Measurements from ENCODE around the gene BNC2. TPM values are rescaled to one million over a fixed set of nuclear protein-coding genes. Genes with fewer than 3 reads are reported as not detected.

BNC2 gene
- total and polyA plus RNA-seq, 2 donors: 1.8 to 3.9 TPM

DNA sequence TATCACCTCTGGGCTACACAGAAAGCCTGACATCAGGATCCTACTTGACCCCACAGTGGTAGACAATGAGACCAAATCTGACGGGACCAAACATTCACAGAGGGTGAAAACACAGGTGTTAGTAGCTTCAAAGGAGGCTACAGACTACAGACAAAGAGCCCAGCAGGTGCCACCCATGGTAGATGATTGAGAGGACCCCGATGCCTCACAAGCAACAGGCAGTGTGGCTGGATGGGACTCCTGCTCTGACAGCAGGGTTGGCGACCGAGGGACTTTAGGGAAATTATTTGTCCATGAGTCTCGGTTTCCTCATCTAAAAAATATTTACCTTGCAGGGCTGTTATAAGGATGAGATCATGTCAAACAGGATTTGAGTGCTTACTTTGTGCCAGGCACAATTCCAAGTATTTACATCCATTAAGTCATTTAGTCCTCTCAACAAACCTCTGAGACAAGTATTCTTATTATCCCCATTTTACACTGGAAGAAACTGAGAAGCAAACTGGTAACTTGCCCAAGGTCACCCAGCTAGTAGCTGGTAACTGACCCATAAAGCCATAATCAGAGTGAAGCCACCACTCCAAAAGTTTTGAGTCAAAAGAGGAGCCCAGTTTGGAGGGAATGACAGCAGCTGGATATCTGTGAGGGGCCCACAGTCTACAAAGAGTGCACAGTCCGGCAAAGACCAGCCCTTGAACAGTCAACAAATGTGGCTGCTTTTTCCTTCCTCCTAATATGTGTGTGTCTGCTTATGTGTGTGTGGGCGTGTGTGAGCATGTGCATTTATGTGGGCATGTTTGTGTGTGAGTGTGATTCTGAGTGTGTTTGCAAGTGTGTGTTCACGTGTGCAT lies 502.0 kb downstream of the BNC2 start:
- Histone ChIP-seq H3K4me1 (ENCODE audit: control insufficient read depth in 2 of 2, insufficient read depth in 2 of 2, low read length in 2 of 2) (peaks cover 3 to 33% of the 10 kb centered on the region in 2 donors), H3K36me3 (ENCODE audit: control insufficient read depth in 2 of 2, insufficient read depth in 2 of 2, low read length in 1 of 2) (no peaks in the 10 kb centered on the region), H3K27me3 (ENCODE audit: control insufficient read depth in 2 of 2, insufficient read depth in 1 of 2, low read length in 1 of 2) (no peaks in the 10 kb centered on the region), H3K4me3 (ENCODE audit: low read length in 2 of 2) (no peak overlapping the region), H3K9me3 (ENCODE audit: control insufficient read depth in 2 of 2, insufficient read depth in 1 of 2, low read length in 1 of 2) (no peaks in the 10 kb centered on the region), H3K27ac (ENCODE audit: low read depth in 1 of 2, low read length in 1 of 2) (no peak overlapping the region)
- peak in 8 of 9 donors; percentile 14 to 73 (median 34) for DNase-seq (ENCODE audit: low read depth in 6 of 9, low spot score in 9 of 9)
- WGBS: 79% methylated on average over 8 of the region's 8 CpGs

DNA sequence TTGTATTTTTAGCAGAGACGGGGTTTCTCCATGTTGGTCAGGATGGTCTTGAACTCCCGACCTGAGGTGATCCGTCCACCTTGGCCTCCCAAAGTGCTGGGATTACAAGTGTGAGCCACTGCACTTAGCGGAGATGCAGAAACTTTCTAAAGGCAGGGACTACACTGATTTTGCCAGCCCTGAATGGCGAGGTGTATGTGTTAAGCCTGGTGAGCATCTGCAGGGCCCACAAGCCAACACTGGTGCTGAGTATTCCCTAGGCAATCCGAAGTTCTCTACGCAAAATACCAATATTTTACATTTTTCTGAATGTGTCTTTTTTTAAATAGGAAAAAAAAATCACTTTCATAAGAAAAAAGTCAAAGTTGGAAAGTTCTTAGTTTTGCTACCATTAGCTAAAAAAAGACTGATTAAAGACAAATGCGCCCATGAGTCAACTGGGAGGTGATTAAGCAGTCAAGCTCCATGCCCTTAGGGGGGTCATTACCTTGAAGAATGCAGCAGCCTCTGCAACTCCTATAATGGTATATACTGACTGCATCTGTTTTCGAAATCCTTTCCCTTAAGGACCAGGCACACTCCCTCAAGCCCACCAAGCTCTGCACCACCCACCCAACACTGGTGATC lies 502.8 kb downstream of the BNC2 start:
- Histone ChIP-seq H3K4me1 (ENCODE audit: control insufficient read depth in 2 of 2, insufficient read depth in 2 of 2, low read length in 2 of 2) (peaks cover 3 to 33% of the 10 kb centered on the region in 2 donors), H3K36me3 (ENCODE audit: control insufficient read depth in 2 of 2, insufficient read depth in 2 of 2, low read length in 1 of 2) (no peaks in the 10 kb centered on the region), H3K27me3 (ENCODE audit: control insufficient read depth in 2 of 2, insufficient read depth in 1 of 2, low read length in 1 of 2) (no peaks in the 10 kb centered on the region), H3K27ac (ENCODE audit: low read depth in 1 of 2, low read length in 1 of 2) (no peak overlapping the region), H3K4me3 (ENCODE audit: low read length in 2 of 2) (no peak overlapping the region), H3K9me3 (ENCODE audit: control insufficient read depth in 2 of 2, insufficient read depth in 1 of 2, low read length in 1 of 2) (no peaks in the 10 kb centered on the region)
- WGBS: 95% methylated on average over 9 of the region's 9 CpGs
- no peak for DNase-seq (ENCODE audit: low read depth in 6 of 9, low spot score in 9 of 9)

DNA sequence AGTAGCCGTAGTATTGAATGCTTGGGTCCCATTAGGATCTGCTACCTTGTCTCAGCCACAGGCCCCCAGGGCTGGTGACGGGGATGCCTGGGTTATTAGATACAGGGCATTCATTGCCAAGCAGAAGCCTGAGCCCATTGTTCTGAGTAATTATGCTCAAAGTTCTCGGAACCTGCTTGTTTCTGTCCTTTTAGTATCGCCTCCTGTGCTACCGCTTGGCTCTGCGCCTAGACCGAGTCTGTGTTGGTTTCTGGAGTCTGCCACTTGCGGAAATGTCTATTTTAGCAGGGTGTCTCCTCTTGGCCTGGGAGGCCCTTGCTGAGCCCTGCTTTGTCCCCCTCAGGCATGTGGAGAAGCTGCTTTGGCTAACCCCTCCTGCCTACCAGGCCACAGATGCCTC lies 506.1 kb downstream of the BNC2 start:
- H3K4me1 ChIP-seq (ENCODE audit: control insufficient read depth in 2 of 2, insufficient read depth in 2 of 2, low read length in 2 of 2): peaks cover 3 to 18% of the 10 kb centered on the region in 2 donors
- H3K27ac ChIP-seq (ENCODE audit: low read depth in 1 of 2, low read length in 1 of 2): no peak overlapping the region
- 91% methylated on average over 8 of the region's 8 CpGs for WGBS
- no peaks in the 10 kb centered on the region for H3K27me3 ChIP-seq (ENCODE audit: control insufficient read depth in 2 of 2, insufficient read depth in 1 of 2, low read length in 1 of 2)
- no peaks in the 10 kb centered on the region for H3K36me3 ChIP-seq (ENCODE audit: control insufficient read depth in 2 of 2, insufficient read depth in 2 of 2, low read length in 1 of 2)
- no peaks in the 10 kb centered on the region for H3K9me3 ChIP-seq (ENCODE audit: control insufficient read depth in 2 of 2, insufficient read depth in 1 of 2, low read length in 1 of 2)
- no peak for DNase-seq (ENCODE audit: low read depth in 6 of 9, low spot score in 9 of 9)
- no peak overlapping the region for H3K4me3 ChIP-seq (ENCODE audit: low read length in 2 of 2)

DNA sequence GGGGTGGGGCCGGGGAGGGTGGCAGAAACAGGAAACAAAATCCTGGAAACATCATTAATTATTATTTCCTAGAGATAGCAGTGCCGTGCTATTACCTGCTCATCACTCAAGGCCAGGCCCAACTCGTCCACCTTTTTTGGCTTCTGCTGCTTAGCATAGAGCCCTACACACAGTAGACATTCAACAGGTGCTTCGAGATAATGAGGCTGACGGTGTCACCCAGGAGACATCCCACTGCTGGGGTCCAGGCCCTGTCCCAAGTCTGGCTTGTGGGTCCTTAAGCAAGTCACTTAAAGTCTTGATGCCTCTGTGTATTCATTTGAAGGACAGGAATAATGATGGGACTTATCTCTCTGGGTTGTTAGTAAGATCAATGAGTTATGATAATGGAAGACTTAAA lies 506.6 kb downstream of the BNC2 start:
- no peak for DNase-seq (ENCODE audit: low read depth in 6 of 9, low spot score in 9 of 9)
- 78% methylated on average over 5 of the region's 5 CpGs for WGBS
- H3K27me3 ChIP-seq (ENCODE audit: control insufficient read depth in 2 of 2, insufficient read depth in 1 of 2, low read length in 1 of 2): no peaks in the 10 kb centered on the region
- H3K4me1 ChIP-seq (ENCODE audit: control insufficient read depth in 2 of 2, insufficient read depth in 2 of 2, low read length in 2 of 2): peaks cover 3 to 14% of the 10 kb centered on the region in 2 donors
- no peak overlapping the region for H3K27ac ChIP-seq (ENCODE audit: low read depth in 1 of 2, low read length in 1 of 2)
- no peak overlapping the region for H3K4me3 ChIP-seq (ENCODE audit: low read length in 2 of 2)
- H3K9me3 ChIP-seq (ENCODE audit: control insufficient read depth in 2 of 2, insufficient read depth in 1 of 2, low read length in 1 of 2): peaks cover 0 to under 1% of the 10 kb centered on the region in 2 donors
- no peaks in the 10 kb centered on the region for H3K36me3 ChIP-seq (ENCODE audit: control insufficient read depth in 2 of 2, insufficient read depth in 2 of 2, low read length in 1 of 2)

DNA sequence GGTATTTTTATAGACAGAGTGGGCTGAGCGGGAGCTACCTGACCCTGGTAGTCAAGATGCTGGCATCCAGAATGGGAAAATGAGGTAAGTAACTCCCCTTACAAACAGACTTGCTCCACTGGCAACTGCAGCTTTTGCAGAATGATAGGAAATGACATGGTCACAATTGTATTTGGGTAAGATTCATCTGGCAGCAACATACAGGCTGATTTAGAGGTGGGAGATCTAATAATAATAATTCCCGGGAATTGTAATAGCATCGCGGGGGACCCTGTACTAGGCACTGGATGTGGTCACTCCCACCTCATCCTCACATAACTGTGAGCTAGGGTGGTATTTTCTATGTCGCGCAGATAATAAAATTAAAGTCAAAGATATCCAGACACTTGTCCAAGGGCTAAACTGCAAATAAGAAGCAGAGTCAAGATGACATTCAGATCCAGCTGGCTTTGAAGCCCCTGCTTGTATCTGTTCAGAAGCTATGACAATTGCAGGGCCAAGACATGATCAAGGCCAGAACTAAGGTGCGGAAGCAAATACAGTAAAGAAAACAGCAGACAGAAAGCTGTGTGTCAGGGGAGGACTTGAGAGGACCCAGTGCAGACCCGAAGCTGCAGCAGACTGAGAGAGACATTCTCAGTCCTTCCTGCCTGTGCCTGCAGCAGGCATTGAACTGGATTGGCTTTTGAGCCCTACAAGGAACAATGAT lies 507.2 kb downstream of the BNC2 start:
- H3K4me1 ChIP-seq (ENCODE audit: control insufficient read depth in 2 of 2, insufficient read depth in 2 of 2, low read length in 2 of 2): peaks cover 3 to 7% of the 10 kb centered on the region in 2 donors
- no peaks in the 10 kb centered on the region for H3K27me3 ChIP-seq (ENCODE audit: control insufficient read depth in 2 of 2, insufficient read depth in 1 of 2, low read length in 1 of 2)
- WGBS: 95% methylated on average over 8 of the region's 8 CpGs
- H3K36me3 ChIP-seq (ENCODE audit: control insufficient read depth in 2 of 2, insufficient read depth in 2 of 2, low read length in 1 of 2): no peaks in the 10 kb centered on the region
- H3K9me3 ChIP-seq (ENCODE audit: control insufficient read depth in 2 of 2, insufficient read depth in 1 of 2, low read length in 1 of 2): peaks cover 0 to 4% of the 10 kb centered on the region in 2 donors
- no peak for DNase-seq (ENCODE audit: low read depth in 6 of 9, low spot score in 9 of 9)
- H3K4me3 ChIP-seq (ENCODE audit: low read length in 2 of 2): no peak overlapping the region
- H3K27ac ChIP-seq (ENCODE audit: low read depth in 1 of 2, low read length in 1 of 2): no peak overlapping the region

DNA sequence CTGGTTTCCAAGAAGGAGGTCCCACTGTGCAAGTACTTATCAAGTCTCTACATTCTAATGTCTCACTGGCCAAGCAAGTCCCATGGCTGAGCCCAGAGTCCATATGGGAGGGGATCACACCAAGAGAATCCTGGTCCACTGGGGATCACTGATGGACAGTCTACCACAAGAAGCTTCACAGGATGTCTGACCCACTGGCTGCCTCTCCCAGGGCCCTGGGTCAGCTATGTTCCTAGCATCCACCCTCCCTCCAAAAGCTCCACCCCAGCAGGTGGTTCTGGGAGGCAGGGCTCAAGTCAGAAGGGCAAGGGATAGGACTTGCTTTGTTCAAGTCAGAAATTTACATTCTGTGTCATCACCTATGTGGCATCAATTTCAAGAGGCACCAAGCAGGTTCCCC lies 508.5 kb downstream of the BNC2 start:
- no peak overlapping the region for H3K4me3 ChIP-seq (ENCODE audit: low read length in 2 of 2)
- no peaks in the 10 kb centered on the region for H3K36me3 ChIP-seq (ENCODE audit: control insufficient read depth in 2 of 2, insufficient read depth in 2 of 2, low read length in 1 of 2)
- H3K9me3 ChIP-seq (ENCODE audit: control insufficient read depth in 2 of 2, insufficient read depth in 1 of 2, low read length in 1 of 2): peaks cover 0 to 4% of the 10 kb centered on the region in 2 donors
- no peaks in the 10 kb centered on the region for H3K27me3 ChIP-seq (ENCODE audit: control insufficient read depth in 2 of 2, insufficient read depth in 1 of 2, low read length in 1 of 2)
- peaks cover 0 to 3% of the 10 kb centered on the region in 2 donors for H3K4me1 ChIP-seq (ENCODE audit: control insufficient read depth in 2 of 2, insufficient read depth in 2 of 2, low read length in 2 of 2)
- H3K27ac ChIP-seq (ENCODE audit: low read depth in 1 of 2, low read length in 1 of 2): no peak overlapping the region
- DNase-seq (ENCODE audit: low read depth in 6 of 9, low spot score in 9 of 9): no peak

DNA sequence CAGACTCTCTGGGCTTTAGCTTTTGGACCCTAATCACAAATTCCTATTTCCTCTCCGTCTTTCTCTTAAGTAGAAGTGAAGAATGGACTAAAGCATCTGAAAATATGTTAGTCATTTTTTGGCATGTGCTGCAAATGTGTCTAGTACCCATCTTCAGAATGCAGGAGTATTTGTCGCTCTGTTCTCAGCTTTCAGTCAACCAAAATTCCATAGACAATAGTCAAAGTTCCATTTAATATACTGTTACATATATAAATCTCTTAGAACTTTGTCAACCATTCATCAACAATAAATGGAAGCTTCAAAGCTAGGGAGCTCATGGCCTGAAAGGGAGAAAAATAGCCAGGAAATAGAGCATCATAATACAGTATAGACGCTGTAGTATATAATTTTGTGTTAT lies 509.4 kb downstream of the BNC2 start:
- DNase-seq (ENCODE audit: low read depth in 6 of 9, low spot score in 9 of 9): no peak
- no peaks in the 10 kb centered on the region for H3K27me3 ChIP-seq (ENCODE audit: control insufficient read depth in 2 of 2, insufficient read depth in 1 of 2, low read length in 1 of 2)
- H3K36me3 ChIP-seq (ENCODE audit: control insufficient read depth in 2 of 2, insufficient read depth in 2 of 2, low read length in 1 of 2): no peaks in the 10 kb centered on the region
- no peaks in the 10 kb centered on the region for H3K4me1 ChIP-seq (ENCODE audit: control insufficient read depth in 2 of 2, insufficient read depth in 2 of 2, low read length in 2 of 2)
- 80% methylated on average over 3 of the region's 3 CpGs for WGBS
- H3K9me3 ChIP-seq (ENCODE audit: control insufficient read depth in 2 of 2, insufficient read depth in 1 of 2, low read length in 1 of 2): peaks cover 0 to 4% of the 10 kb centered on the region in 2 donors
- no peak overlapping the region for H3K27ac ChIP-seq (ENCODE audit: low read depth in 1 of 2, low read length in 1 of 2)
- no peak overlapping the region for H3K4me3 ChIP-seq (ENCODE audit: low read length in 2 of 2)

DNA sequence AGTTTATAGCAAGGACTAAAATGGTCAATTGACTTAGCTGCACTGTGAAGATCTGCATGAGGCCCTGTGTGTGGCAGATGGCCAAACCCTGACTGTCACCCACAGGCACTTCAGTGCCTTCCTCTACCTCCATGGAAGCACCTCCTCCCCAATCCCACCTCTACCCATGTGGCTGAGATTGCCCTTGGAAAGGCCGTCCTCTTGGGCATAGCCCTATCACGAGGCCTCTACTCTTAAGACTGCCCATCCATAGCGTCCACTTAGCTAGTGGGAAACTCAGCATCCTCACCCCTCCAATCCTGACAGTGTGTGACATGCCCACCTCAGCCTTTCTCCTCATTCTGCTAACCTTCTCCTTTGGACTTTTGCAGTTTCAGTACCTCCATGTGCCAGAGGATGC lies 510.2 kb downstream of the BNC2 start:
- DNase-seq (ENCODE audit: low read depth in 6 of 9, low spot score in 9 of 9): no peak
- Histone ChIP-seq H3K4me3 (ENCODE audit: low read length in 2 of 2) (no peak overlapping the region), H3K36me3 (ENCODE audit: control insufficient read depth in 2 of 2, insufficient read depth in 2 of 2, low read length in 1 of 2) (no peaks in the 10 kb centered on the region), H3K27me3 (ENCODE audit: control insufficient read depth in 2 of 2, insufficient read depth in 1 of 2, low read length in 1 of 2) (no peaks in the 10 kb centered on the region), H3K27ac (ENCODE audit: low read depth in 1 of 2, low read length in 1 of 2) (no peak overlapping the region), H3K4me1 (ENCODE audit: control insufficient read depth in 2 of 2, insufficient read depth in 2 of 2, low read length in 2 of 2) (no peaks in the 10 kb centered on the region), H3K9me3 (ENCODE audit: control insufficient read depth in 2 of 2, insufficient read depth in 1 of 2, low read length in 1 of 2) (peaks cover 0 to 4% of the 10 kb centered on the region in 2 donors)
- WGBS: 95% methylated on average over 3 of the region's 3 CpGs

Data from thymus (tissue), 11 donors.